Lower leg skin (tissue), 3 donors: ENCODE measurements around the gene GSDMA.

Source experiments
- POLR2A ChIP-seq, 2 donors: fragments of 450-650 bp; IDR thresholded peaks; one replicate each; pipeline ENCODE4 v1.6.1; 2016 to 2017; ENCODE audit warnings: antibody characterized with exemption in 2 of 2, mild to moderate bottlenecking in 1 of 2, moderate library complexity in 1 of 2
- TF ChIP-seq, protein P1 (sequence below), 3 donors: fragments of 450-650 bp; IDR thresholded peaks; one replicate each; pipeline ENCODE4 v1.5.1; 2016; ENCODE audit warnings: antibody characterized with exemption in 3 of 3, mild to moderate bottlenecking in 3 of 3, moderate library complexity in 2 of 3

DNA sequence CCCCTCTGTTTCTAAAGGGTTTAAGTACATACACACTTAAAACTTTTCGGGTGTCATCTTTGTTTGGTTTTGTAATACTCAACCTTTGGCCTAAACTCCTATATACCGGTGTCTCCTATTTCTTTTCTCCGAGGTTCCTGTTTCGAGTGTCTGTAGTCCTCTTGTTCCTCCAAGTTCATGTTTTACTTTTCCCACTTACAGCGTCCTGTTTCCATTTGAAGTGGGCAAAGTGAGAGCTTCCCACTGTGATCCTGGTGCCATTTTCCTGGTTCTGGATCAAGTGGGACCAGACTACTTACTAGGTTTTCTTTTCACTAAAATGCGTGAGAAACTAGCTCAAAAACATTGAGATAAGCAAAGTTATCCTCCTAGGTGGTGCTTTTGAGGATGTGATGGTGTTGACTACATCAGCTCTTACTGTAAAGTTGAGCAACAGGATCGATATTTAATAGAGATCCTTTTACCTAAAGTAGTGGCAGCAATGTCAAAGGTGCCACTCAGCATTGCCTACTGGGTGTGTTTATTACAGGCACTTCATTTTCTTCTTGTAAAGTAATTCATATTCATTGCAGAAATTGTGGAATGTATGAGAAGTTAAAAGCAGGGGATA, 19.1 kb downstream of the GSDMA start:
- TF ChIP-seq, protein P1, sequence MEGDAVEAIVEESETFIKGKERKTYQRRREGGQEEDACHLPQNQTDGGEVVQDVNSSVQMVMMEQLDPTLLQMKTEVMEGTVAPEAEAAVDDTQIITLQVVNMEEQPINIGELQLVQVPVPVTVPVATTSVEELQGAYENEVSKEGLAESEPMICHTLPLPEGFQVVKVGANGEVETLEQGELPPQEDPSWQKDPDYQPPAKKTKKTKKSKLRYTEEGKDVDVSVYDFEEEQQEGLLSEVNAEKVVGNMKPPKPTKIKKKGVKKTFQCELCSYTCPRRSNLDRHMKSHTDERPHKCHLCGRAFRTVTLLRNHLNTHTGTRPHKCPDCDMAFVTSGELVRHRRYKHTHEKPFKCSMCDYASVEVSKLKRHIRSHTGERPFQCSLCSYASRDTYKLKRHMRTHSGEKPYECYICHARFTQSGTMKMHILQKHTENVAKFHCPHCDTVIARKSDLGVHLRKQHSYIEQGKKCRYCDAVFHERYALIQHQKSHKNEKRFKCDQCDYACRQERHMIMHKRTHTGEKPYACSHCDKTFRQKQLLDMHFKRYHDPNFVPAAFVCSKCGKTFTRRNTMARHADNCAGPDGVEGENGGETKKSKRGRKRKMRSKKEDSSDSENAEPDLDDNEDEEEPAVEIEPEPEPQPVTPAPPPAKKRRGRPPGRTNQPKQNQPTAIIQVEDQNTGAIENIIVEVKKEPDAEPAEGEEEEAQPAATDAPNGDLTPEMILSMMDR (IDR thresholded peaks at IDR 0.05), result no peak
- no peak for TF ChIP-seq POLR2A (IDR thresholded peaks at IDR 0.05)
